ENCODE measurements around the gene FIBP.

The FIBP gene

GRCh38 chr11:65871811-65872548 is 16.3 kb downstream of the FIBP start:
- no peak for DNase-seq (ENCODE audit: low read depth, low spot score)

- no peak for DNase-seq (ENCODE audit: low read depth, low spot score)
These were observed 17.3 kb downstream of the FIBP start for GRCh38 chr11:65870706-65871681.

DNA sequence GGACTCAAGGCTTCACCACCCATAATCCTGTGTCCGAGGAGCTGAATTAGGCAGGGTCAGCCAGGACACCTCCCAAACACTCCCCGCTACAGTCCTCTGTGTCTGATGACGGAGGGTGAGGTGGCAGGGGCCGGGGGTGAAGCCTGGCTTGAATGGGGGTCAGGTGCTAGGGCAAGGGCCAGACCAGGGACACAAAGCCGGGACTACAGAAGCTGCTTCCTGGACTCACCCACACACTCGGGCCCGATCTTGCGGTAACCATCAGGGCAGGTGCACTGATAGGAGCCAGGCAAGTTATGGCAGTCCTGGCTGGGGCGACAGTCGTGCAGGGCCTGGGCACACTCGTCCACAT is 18.0 kb downstream of the FIBP start:
- DNase-seq (ENCODE audit: low read depth, low spot score), result no peak

GRCh38 chr11:65869643-65870306 is 18.5 kb downstream of the FIBP start:
- DNase-seq (ENCODE audit: low read depth, low spot score), result no peak

GRCh38 chr11:65868907-65869306 is 19.4 kb downstream of the FIBP start:
- no peak for DNase-seq (ENCODE audit: low read depth, low spot score)

DNA sequence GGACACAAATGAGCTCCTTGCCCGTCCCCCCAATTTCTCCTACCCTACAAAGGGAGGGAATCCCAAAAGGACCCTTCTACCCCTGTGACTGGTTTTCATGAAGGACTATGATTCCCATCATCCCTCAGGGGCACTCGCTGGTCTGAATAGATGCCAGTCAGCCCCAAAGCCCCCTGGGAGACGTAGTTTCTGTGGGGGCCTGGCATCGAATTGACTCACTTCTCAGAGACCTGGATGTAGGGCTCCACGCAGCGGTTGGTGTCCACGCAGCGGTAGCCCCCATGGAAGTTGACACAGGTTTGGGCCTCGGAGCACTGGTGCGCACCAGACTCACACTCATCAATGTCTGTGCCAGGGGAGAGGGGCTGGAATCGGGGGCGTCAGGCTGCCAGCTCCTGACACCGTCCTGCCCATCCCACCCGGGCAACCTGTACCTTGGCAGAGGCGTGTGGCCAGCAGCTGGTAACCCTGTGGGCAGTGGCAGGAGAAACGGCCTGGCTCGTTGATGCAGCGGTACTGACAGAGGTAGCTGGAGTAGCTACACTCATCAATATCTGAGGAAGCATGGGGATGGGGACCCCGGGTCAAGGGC is 20.1 kb downstream of the FIBP start:
- DNase-seq (ENCODE audit: low read depth, low spot score), result no peak

DNA sequence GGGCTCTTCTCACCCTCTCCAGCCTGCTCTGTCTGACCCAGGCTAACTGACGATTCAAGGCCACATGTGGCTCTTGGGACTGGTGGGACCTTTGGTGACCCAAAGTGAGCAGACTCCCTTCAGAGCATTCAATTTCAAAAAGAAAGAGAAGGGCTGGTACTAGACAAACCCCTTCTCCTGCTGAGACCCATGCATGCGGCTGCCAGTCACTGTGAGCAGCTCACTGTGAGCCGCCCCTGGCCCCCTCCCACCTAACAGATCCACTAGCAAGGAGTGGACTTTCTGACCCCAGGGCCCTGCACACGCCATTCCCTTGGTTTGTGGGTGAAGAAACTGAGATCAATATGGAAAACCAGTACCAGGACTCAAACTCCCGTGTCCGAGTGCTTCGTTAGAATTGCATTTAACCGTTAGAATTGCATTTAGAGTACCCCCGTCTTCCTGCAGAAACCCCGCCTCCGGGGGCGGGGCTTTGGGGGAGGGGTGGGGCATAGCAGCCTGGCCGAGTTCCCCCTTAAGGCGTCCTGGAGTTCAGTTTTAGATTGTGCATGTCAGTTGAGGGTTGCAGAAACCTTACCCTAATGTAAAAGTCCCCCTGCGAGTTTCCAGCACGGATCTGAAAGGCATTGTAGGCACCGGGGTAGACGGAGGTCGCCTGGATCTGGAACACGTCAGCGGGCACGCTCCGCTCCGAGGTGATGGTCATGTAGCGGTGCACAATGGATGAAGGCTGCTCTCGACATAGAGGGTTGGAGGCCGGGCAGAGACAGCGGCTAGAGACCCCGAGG is 20.8 kb downstream of the FIBP start:
- DNase-seq (ENCODE audit: low read depth, low spot score), result no peak

GRCh38 chr11:65866509-65867283 is 21.6 kb downstream of the FIBP start:
- DNase-seq (ENCODE audit: low read depth, low spot score), result no peak

DNA sequence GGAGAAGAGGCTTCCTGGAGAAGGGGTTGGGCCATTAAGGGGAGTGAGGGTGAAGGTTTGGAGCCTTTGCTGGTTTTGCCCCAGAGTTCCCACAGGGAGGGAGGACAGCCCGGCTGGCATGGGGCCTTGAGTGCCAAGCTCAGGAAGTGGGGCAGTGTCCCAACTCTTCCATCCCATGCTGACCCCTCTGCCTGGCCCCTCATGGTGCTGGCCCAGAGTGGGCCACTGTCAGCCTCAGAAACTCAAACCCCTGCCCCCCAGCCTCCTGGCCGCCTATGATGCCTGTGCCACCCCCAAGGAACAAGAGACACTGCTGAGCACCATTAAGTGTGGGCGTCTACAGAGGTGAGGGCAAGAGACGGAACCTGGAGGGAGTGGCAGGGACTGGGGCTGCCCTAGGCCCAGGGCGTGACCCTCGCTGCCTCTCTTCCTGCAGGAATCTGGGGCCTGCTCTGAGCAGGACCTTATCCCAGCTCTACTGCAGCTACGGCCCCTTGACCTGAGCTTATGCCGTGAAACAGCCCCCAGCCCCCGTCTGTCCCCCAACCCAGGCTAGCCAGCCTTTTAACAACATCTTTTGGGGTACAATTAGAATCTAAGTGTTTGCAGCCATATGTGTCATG is 22.6 kb downstream of the FIBP start:
- no peak for DNase-seq (ENCODE audit: low read depth, low spot score)

DNA sequence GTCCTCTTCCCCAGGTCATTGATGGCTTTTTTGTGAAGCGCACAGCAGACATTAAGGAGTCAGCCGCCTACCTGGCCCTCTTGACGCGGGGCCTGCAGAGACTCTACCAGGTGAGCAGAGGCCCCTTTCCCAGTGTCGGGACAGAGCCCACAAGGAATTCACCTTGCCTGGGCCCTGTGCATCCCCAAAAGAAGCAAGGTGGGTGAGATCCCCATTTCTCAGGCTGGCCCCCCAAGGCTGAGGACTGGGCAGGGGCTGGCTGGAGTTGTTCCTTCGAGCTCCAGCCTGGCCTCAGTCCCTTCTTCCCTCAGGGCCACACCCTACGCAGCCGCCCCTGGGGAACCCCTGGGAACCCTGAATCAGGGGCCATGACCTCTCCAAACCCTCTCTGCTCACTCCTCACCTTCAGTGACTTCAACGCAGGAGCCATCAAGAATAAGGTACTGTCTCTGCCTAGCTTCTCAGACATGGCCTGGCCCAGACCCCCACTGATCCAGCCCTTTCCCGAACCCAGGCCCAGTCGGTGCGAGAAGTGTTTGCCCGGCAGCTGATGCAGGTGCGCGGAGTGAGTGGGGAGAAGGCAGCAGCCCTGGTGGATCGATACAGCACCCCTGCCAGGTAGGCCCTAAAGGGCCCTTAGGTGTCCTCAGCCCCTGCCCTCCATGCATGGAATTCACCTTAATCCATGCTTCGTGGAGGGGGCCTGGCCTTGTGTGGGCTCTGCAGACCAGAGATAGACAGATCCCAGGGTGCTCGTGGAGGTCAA is 23.4 kb downstream of the FIBP start:
- DNase-seq (ENCODE audit: low read depth, low spot score), result no peak

GRCh38 chr11:65863889-65864705 is 24.2 kb downstream of the FIBP start:
- DNase-seq (ENCODE audit: low read depth, low spot score), result no peak

- DNase-seq (ENCODE audit: low read depth, low spot score), result no peak
These were observed 25.1 kb downstream of the FIBP start for GRCh38 chr11:65862941-65863888.

DNA sequence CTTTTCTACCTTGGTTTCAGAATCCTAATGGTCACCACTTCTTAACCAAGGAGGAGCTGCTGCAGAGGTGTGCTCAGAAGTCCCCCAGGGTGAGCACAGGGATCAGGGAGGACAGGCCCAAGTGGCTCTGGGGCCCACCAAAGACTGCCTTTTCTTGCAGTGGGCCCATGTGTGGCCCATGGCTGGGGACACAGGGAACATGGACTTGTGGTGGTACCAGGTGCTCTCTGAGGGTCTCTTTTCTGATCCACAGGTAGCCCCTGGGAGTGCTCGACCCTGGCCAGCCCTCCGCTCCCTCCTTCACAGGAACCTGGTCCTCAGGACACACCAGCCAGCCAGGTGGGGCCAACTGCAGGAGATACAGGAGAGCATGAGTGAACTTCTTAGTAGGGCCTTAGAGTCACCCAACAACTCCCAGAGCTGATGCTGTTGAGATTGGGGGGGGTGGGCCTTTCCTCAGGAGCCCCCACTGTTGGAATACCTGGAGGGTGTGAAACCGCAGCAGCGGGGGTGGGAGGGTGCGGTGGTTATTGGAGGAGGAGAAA is 26.0 kb downstream of the FIBP start:
- no peak for DNase-seq (ENCODE audit: low read depth, low spot score)

GRCh38 chr11:65861533-65862183 is 26.6 kb downstream of the FIBP start:
- DNase-seq (ENCODE audit: low read depth, low spot score), result no peak

GRCh38 chr11:65861165-65861505 is 27.1 kb downstream of the FIBP start:
- DNase-seq (ENCODE audit: low read depth, low spot score), result no peak
